ENCODE results near the gene ZDHHC11. TPM values are rescaled to one million over a fixed set of nuclear protein-coding genes. Genes with fewer than 3 reads are reported as not detected.
"Not testable (repeated sequence)": the region's sequence is repeated elsewhere in the genome, so short reads cannot be mapped to it uniquely, and the experiment has no call there.

ZDHHC11 gene
- total and polyA plus RNA-seq, 2 donors: 1.1 to 9.6 TPM

- H3K27ac ChIP-seq (ENCODE audit: low read depth in 1 of 2, low read length in 1 of 2); H3K4me1 ChIP-seq (ENCODE audit: control insufficient read depth in 2 of 2, insufficient read depth in 2 of 2, low read length in 2 of 2); H3K27me3 ChIP-seq (ENCODE audit: control insufficient read depth in 2 of 2, insufficient read depth in 1 of 2, low read length in 1 of 2); H3K36me3 ChIP-seq (ENCODE audit: control insufficient read depth in 2 of 2, insufficient read depth in 2 of 2, low read length in 1 of 2); DNase-seq (ENCODE audit: low read depth in 6 of 9, low spot score in 9 of 9); H3K9me3 ChIP-seq (ENCODE audit: control insufficient read depth in 2 of 2, insufficient read depth in 1 of 2, low read length in 1 of 2); H3K4me3 ChIP-seq (ENCODE audit: low read length in 2 of 2): not testable (repeated sequence)
- WGBS: 92% methylated on average over 13 of the region's 13 CpGs
Measured at GRCh38 chr5:772931-773330, 77.9 kb downstream of the ZDHHC11 start.

- H3K27ac ChIP-seq (ENCODE audit: low read depth in 1 of 2, low read length in 1 of 2); H3K27me3 ChIP-seq (ENCODE audit: control insufficient read depth in 2 of 2, insufficient read depth in 1 of 2, low read length in 1 of 2); H3K9me3 ChIP-seq (ENCODE audit: control insufficient read depth in 2 of 2, insufficient read depth in 1 of 2, low read length in 1 of 2); H3K4me1 ChIP-seq (ENCODE audit: control insufficient read depth in 2 of 2, insufficient read depth in 2 of 2, low read length in 2 of 2); DNase-seq (ENCODE audit: low read depth in 6 of 9, low spot score in 9 of 9); H3K4me3 ChIP-seq (ENCODE audit: low read length in 2 of 2); H3K36me3 ChIP-seq (ENCODE audit: control insufficient read depth in 2 of 2, insufficient read depth in 2 of 2, low read length in 1 of 2): not testable (repeated sequence)
- 80% methylated on average over 8 of the region's 14 CpGs for WGBS
Measured at GRCh38 chr5:772547-772890, 78.3 kb downstream of the ZDHHC11 start.

DNA sequence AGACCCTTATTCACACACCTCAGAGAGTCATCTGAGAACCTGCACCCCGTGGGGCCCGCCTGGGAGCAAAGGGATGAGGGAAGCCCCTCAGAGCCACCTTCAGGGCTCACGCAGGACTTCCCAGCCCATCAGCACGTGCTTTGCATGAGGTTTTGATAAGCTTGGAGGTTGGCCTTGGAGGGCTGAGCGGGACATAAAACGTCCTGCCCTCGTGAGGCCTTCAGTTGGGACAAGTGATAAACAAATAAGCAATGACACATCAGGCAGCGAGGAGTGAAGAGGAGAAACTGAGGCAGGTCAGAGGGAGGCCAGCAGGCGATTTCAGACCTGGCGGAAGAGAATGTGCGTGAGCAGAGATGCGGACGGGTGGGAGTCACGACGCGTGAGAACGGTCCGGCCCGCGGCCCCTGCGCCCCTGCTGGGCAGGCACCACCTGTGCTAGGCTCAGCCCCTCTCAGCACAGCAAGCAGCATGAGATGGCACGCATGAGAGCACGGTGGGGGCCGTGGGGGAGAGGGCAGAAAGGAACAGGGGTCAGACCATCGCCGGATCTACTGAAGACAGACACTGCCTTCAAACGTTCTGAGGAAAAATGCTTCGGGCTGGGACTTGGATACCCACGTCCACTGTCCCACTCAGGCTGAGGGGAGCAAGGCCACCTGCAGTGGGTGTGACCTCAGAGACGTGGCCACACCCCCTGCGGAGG is 78.8 kb downstream of the ZDHHC11 start:
- DNase-seq (ENCODE audit: low read depth in 6 of 9, low spot score in 9 of 9); H3K4me3 ChIP-seq (ENCODE audit: low read length in 2 of 2); H3K27ac ChIP-seq (ENCODE audit: low read depth in 1 of 2, low read length in 1 of 2); H3K27me3 ChIP-seq (ENCODE audit: control insufficient read depth in 2 of 2, insufficient read depth in 1 of 2, low read length in 1 of 2); H3K9me3 ChIP-seq (ENCODE audit: control insufficient read depth in 2 of 2, insufficient read depth in 1 of 2, low read length in 1 of 2); H3K4me1 ChIP-seq (ENCODE audit: control insufficient read depth in 2 of 2, insufficient read depth in 2 of 2, low read length in 2 of 2); H3K36me3 ChIP-seq (ENCODE audit: control insufficient read depth in 2 of 2, insufficient read depth in 2 of 2, low read length in 1 of 2): not testable (repeated sequence)
- WGBS: 81% methylated on average over 14 of the region's 31 CpGs

DNA sequence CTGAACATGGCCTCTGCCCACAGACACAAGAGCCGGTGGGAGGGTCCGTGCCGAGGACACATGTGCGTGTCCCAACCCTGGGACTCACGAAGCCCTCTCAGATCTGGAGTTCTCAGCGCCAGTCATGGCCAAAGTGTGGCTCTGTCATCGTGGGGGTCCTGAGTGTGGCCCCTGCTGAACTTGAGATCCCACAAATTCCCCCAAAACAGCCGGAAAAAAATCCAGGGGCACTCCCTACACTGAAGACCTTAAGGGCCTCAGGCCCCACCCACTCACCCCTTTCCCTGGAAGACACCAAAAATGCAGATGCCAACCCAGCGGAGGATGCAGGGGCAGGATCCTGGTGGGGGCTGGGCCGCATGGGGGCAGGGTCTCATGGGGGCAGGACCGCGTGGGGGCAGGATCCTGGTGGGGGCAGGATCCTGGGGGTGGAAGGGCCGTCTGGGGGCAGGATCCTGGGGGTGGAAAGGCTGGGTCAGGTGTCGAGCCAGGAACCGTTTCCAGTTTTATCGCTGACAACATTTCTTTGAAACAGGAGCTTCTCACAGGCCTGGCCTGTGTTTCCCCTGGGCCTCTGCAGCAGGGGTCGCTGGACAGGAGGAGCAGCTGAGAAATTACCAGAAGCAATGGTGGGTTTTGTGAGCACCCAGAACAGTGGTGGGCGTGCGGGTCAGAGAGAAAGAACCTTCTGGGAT is 79.6 kb downstream of the ZDHHC11 start:
- not testable (repeated sequence) for H3K27me3 ChIP-seq (ENCODE audit: control insufficient read depth in 2 of 2, insufficient read depth in 1 of 2, low read length in 1 of 2); DNase-seq (ENCODE audit: low read depth in 6 of 9, low spot score in 9 of 9); H3K9me3 ChIP-seq (ENCODE audit: control insufficient read depth in 2 of 2, insufficient read depth in 1 of 2, low read length in 1 of 2); H3K4me1 ChIP-seq (ENCODE audit: control insufficient read depth in 2 of 2, insufficient read depth in 2 of 2, low read length in 2 of 2); H3K27ac ChIP-seq (ENCODE audit: low read depth in 1 of 2, low read length in 1 of 2); H3K4me3 ChIP-seq (ENCODE audit: low read length in 2 of 2); H3K36me3 ChIP-seq (ENCODE audit: control insufficient read depth in 2 of 2, insufficient read depth in 2 of 2, low read length in 1 of 2)
- 89% methylated on average over 19 of the region's 19 CpGs for WGBS

GRCh38 chr5:770585-770984 is 80.2 kb downstream of the ZDHHC11 start:
- not testable (repeated sequence) for DNase-seq (ENCODE audit: low read depth in 6 of 9, low spot score in 9 of 9); H3K27ac ChIP-seq (ENCODE audit: low read depth in 1 of 2, low read length in 1 of 2); H3K4me3 ChIP-seq (ENCODE audit: low read length in 2 of 2); H3K36me3 ChIP-seq (ENCODE audit: control insufficient read depth in 2 of 2, insufficient read depth in 2 of 2, low read length in 1 of 2); H3K4me1 ChIP-seq (ENCODE audit: control insufficient read depth in 2 of 2, insufficient read depth in 2 of 2, low read length in 2 of 2); H3K27me3 ChIP-seq (ENCODE audit: control insufficient read depth in 2 of 2, insufficient read depth in 1 of 2, low read length in 1 of 2)
- peaks cover 0 to 14% of the 10 kb centered on the region in 2 donors for H3K9me3 ChIP-seq (ENCODE audit: control insufficient read depth in 2 of 2, insufficient read depth in 1 of 2, low read length in 1 of 2)
- 97% methylated on average over 9 of the region's 10 CpGs for whole genome bisulfite sequencing

DNA sequence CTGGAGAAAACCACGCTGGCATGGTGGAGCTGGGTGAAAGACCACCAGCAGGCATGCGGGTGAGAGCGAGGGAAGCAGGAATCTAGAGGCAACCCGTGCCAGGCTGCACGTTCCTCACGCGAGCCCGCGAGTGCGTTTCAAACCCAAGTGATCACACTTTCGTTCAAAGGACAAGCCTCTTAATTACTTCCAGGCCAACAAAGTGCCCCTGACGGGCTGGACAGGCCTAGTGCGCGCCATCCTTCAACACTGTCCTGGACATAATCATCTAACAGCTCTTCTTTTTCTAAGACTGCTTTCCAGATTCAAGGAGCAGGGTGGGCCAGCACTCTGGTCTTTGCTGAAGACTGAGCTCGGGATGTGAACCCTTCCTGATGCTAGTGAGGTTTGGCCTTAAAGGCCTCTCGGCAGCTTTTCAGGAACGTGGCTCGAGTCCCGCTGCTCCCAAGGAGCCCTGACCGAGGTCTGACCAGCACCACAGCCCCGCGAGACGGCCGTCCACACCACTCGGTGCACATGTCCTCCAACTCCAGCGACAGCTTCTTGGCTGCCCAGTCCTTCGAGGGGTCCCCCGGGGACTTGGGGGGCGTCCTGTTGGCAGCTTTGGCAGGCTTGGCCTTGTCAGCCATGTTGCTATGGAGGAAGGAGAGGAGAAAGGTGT is 81.2 kb downstream of the ZDHHC11 start:
- not testable (repeated sequence) for H3K27ac ChIP-seq (ENCODE audit: low read depth in 1 of 2, low read length in 1 of 2); H3K27me3 ChIP-seq (ENCODE audit: control insufficient read depth in 2 of 2, insufficient read depth in 1 of 2, low read length in 1 of 2); H3K36me3 ChIP-seq (ENCODE audit: control insufficient read depth in 2 of 2, insufficient read depth in 2 of 2, low read length in 1 of 2); H3K4me3 ChIP-seq (ENCODE audit: low read length in 2 of 2); H3K4me1 ChIP-seq (ENCODE audit: control insufficient read depth in 2 of 2, insufficient read depth in 2 of 2, low read length in 2 of 2); DNase-seq (ENCODE audit: low read depth in 6 of 9, low spot score in 9 of 9)
- H3K9me3 ChIP-seq (ENCODE audit: control insufficient read depth in 2 of 2, insufficient read depth in 1 of 2, low read length in 1 of 2): peaks cover 0 to 14% of the 10 kb centered on the region in 2 donors
- WGBS: 95% methylated on average over 29 of the region's 29 CpGs

DNA sequence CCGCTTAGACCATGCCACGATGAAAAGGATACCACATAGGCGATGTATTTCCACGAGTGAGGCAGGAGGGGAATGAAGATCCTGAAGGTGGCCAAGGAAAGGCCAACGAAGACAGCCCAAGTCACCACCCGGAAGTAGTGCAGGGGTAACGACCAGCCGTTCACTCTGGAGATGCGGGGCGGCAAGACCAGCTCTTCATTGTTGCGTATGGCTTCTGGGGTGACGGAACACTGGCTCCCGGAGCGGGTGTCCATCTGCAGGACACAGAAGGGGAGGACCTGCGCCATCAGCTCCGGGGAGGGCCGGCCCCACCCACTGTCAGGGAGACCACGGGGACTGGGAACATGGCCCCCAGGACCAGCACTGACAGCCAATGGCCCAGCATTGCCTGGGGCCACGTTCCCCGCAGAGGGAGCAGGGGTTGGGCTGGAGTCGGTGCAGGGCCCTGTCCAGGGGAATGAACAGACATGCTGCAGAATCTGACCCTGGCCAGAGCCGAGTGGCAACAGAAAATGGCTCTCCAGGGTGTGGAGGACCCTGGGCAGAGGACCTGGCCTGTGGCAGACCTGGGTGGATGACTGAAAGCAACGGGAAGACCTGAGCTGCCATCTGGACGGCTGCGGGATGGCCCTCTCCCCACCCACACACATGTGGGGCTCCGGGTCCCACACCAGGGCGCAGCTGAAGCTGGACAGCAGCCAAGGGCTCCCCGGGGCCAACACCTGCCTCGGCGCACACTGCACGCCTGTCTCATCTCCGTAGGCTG is 83.9 kb downstream of the ZDHHC11 start:
- no peaks in the 10 kb centered on the region for H3K36me3 ChIP-seq (ENCODE audit: control insufficient read depth in 2 of 2, insufficient read depth in 2 of 2, low read length in 1 of 2)
- no peak overlapping the region for H3K4me3 ChIP-seq (ENCODE audit: low read length in 2 of 2)
- no peaks in the 10 kb centered on the region for H3K4me1 ChIP-seq (ENCODE audit: control insufficient read depth in 2 of 2, insufficient read depth in 2 of 2, low read length in 2 of 2)
- no peak overlapping the region for H3K27ac ChIP-seq (ENCODE audit: low read depth in 1 of 2, low read length in 1 of 2)
- no peak for DNase-seq (ENCODE audit: low read depth in 6 of 9, low spot score in 9 of 9)
- no peaks in the 10 kb centered on the region for H3K27me3 ChIP-seq (ENCODE audit: control insufficient read depth in 2 of 2, insufficient read depth in 1 of 2, low read length in 1 of 2)
- WGBS: 89% methylated on average over 32 of the region's 32 CpGs
- H3K9me3 ChIP-seq (ENCODE audit: control insufficient read depth in 2 of 2, insufficient read depth in 1 of 2, low read length in 1 of 2): peaks cover 0 to 14% of the 10 kb centered on the region in 2 donors

GRCh38 chr5:765948-766631 is 84.7 kb downstream of the ZDHHC11 start:
- Histone ChIP-seq H3K27ac (ENCODE audit: low read depth in 1 of 2, low read length in 1 of 2) (no peak overlapping the region), H3K9me3 (ENCODE audit: control insufficient read depth in 2 of 2, insufficient read depth in 1 of 2, low read length in 1 of 2) (peaks cover 0 to 14% of the 10 kb centered on the region in 2 donors), H3K4me1 (ENCODE audit: control insufficient read depth in 2 of 2, insufficient read depth in 2 of 2, low read length in 2 of 2) (no peaks in the 10 kb centered on the region), H3K36me3 (ENCODE audit: control insufficient read depth in 2 of 2, insufficient read depth in 2 of 2, low read length in 1 of 2) (no peaks in the 10 kb centered on the region), H3K4me3 (ENCODE audit: low read length in 2 of 2) (no peak overlapping the region), H3K27me3 (ENCODE audit: control insufficient read depth in 2 of 2, insufficient read depth in 1 of 2, low read length in 1 of 2) (no peaks in the 10 kb centered on the region)
- DNase-seq (ENCODE audit: low read depth in 6 of 9, low spot score in 9 of 9): no peak
- WGBS: 92% methylated on average over 18 of the region's 18 CpGs
